ENCODE data around the gene SLC16A1.
"Not testable (repeated sequence)": the region's sequence is repeated elsewhere in the genome, so short reads cannot be mapped to it uniquely, and the experiment has no call there.

The SLC16A1 gene

DNA sequence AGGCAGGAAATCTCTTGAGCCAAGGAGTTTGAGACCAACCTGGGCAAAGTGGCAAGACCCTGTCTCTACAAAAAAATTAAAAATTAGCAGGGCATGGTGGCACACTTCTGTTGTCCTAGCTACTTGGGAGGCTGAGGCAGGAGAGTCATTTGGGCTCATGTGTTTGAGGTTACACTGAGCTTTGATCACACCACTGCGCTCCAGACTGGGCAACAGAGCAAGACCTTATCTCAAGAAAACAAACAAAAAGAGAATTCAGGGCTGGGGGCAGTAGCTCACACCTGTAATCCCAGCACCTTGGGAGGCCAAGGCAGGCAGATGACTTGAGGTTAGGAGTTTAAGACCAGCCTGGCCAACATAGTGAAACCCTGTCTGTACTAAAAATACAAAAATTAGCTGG is 17.8 kb upstream of the SLC16A1 start:
- DNase-seq (ENCODE audit: low spot score): no peak

DNA sequence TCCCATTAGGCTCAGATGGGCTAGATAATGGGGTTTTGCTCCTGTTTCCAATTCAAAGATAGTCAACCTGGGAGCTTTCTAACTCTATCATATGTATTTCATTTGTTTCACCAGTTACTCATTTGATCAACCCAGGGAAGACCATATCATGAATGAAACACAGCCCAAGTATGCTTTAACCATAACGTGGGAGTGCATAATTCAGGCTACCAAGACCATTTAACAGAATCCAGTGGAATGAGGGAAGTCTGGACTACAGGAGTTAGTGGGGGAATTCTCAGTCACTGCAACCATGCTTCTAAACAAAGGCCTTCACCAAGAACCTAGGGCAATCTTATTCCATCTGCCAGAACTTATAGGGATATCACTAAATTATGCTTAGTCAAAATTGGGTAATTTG is 15.0 kb upstream of the SLC16A1 start:
- no peak for DNase-seq (ENCODE audit: low spot score)

DNA sequence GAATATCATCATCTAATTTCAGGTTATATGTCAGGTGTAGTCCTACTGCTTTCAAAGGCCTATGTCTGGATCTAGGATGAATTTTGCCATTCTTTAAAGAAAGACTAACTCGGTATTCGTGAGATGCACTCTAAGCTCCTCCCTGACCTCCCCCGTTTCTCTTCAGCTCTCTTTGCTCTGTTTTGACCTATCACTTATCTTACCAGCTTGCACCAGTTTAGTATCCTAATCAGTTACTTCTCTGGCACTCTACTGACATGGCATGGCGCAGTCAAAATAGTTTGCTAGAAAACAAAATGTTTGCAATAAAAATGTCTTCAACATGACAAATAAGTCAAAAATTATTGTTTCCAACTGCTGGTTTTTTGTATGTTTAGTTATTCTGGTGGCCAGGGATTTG is 8.4 kb upstream of the SLC16A1 start:
- no peak for DNase-seq (ENCODE audit: low spot score)

DNA sequence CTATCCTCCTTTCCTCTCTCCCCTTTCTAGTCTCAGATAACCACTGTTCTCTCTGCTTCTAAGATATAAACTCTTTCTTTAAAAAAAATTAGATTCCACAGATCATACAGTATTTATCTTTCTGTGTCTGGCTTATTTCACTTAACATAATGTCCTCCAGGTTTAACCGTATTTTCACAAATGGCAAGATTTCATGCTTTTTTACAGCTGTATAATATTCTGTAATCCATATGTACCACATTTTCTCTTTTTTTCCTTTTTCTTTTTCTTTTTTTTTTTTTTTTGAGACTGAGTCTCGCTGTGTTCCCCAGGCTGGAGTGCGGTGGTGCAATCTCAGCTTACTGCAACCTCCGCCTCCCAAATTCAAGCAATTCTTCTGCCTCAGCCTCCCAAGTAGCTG is 5.1 kb upstream of the SLC16A1 start:
- no peak for DNase-seq (ENCODE audit: low spot score)

DNA sequence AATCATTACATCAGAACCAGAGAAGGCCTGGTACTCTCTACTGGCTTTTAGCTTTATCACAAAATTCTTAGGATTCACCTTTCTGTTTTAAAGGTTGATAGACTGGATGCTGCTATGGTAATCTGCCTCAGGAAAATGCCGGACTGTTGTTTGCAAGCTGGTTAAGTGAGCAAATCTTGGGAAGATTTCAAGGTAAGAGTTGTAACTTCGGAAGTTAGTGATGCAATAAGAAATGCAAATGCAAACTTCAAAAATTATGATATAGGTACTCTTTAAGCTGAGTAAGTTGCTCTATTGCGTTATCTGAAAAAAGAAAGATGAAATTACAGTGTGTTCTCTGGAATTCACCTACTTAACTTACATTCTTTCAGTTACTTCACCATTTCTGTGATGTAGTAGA is 4.4 kb upstream of the SLC16A1 start:
- DNase-seq (ENCODE audit: low spot score): no peak

DNA sequence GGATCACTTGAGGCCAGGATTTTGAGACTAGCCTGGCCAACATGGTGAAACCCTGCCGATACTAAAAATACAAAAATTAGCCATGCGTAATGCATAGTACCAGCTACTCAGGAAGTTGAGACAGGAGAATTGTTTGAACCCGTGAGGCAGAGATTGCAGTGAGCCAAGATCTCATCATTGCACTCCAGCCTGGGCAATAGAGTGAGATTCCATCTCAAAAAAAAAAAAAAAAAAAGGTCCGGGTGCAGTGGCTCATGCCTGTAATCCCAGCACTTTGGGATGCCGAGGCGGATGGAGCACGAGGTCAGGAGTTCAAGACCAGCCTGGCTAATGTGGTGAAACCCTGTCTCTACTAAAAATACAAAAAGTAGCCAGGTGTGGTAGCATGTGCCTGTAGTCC is 2.2 kb upstream of the SLC16A1 start:
- DNase-seq (ENCODE audit: low spot score): not testable (repeated sequence)

DNA sequence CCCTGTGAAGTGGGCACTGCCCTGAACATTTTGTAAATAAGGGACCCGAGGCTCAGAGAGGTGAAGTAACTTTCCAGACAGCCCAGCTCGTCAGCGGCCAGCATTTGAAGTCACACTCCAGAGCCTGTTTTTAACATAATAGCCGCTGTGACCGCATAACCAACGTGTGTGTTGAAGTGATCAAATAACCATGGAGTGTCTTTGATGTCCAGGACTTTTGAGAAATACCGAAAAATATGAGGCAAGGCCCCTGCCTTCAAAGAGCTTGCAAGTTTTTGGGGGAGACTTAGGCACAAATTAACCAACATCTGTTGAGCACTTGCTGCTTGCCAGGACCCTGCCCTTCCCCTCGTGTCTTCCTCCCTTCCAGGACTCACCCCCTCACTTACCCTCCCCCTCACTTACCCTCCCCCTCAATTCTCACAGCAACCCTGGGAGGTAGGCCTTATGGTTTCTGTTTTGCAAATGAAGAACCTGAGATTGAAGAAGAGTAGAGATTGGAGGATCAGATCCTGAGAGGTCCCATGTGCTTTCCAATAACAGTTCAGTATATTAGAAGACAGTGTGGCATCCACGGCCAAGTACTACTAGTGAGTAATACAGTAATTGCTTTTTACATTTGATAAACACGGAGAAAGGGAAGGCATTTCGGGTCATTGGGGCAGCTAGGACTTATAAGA is 1.3 kb upstream of the SLC16A1 start:
- DNase-seq (ENCODE audit: low spot score): peak; percentile 74

DNA sequence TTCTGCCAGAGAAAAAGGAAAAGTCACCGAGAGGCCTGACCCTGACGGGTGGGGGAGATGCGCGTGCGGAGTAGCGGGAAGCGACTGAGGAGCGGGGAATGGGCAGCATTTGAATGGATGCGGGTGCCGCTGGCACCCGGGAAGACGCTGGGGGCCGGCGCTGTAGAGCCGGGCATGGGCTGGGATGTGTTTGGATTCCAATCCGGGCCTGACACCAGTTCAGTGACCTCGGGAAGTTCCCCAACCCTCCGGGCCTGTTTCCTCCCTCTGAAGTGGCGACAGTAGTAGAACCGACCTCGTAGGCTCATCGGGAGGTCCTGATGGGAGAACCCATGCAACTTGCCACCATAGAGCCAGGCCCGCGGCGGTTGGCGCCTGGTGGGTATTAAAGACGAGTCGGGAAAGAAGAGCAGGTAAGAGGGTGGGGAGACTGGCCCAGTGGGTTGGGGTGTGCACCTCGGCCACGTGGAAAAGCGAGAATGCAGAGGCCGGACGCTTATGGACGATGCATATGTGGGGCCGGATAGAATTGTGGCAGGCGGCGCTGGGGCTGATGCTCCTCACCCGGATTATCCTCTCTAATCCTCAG is 642 bp upstream of the SLC16A1 start:
- no peak for DNase-seq (ENCODE audit: low spot score)

DNA sequence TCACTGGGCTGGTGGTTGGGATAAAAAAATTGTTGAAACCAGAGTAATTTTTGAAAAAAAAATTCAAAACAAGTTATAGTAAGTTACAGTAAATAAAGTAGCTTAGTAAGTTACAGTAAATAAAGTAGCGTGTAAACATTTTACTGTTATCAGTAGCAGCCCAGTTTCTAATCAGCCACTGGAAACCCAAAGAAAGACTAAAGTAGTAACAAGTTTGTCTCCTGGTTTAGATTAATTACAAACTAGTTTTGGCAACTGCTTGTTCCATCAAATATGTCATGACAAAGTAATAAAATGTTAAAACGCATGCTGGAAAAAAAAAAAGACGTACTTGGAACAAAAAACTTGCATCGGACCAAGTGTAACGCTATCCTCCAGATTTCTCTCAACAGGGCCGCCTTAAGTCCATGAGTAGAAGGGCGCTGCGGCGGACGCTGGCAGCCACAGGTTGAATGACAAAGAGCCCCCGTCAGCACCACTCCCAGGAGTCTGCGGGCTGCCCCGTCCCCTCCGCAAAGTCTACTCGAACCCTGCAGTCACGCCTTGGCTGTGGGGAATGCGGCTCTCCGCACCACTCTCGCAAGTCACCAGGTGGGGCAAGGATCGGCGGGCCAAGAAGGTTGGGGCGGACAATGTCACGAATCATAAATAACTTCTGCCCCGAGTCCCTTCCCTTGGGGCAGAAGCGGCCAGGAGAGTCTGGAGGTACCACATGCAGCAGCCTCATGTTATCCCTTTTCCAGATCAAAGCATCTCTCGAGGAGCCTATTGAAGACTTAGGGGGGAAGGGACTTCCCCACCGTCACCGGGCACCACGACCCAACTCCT is 837 bp downstream of the SLC16A1 start:
- peak; percentile 82 for DNase-seq (ENCODE audit: low spot score)

DNA sequence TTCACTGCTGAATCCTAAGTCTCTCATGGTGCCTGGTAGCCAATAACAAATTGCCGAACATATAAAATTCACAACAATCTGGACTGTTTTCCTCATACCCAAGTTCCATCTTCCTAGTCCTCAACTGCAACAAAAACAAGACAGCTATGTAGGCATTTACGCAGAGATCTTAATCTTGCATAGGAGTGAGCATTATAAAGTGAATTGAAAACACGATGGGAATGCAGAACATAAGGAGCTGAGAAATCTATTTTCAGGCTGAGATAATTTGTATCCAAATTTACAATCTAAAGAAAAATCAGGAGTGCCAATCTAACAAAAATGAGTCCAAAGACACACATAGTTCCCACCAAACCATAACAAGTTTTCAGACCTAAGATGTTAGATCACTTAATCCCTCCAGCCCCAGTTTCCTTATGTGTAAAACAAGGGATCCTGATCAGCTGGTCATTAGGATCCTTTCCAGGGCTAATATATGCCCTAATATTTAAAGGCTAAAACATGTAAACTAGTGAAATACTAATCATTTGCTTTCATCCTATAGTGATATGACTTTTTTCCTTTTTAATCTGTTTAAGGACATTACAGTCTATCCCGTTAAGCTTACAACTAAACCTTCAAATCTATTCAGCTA is 1.9 kb downstream of the SLC16A1 start:
- DNase-seq (ENCODE audit: low spot score): no peak

DNA sequence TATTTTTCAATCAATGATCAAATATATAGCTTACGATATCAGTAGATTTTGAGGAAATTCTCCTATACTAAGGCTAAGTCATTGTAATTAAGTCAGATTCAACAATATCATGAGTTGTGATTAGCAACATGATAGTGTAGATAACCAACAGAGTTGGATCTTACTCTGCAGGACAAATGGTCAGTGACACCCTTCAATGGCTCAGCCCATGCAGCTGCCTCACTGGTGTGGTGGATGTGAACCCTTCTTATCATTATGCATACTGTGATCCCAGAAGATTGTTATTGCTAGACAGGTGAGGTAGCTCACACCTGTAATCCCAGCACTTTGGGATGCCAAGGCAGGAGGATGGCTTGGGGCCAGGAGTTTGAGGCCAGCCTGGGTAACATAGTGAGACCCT is 5.6 kb downstream of the SLC16A1 start:
- no peak for DNase-seq (ENCODE audit: low spot score)

DNA sequence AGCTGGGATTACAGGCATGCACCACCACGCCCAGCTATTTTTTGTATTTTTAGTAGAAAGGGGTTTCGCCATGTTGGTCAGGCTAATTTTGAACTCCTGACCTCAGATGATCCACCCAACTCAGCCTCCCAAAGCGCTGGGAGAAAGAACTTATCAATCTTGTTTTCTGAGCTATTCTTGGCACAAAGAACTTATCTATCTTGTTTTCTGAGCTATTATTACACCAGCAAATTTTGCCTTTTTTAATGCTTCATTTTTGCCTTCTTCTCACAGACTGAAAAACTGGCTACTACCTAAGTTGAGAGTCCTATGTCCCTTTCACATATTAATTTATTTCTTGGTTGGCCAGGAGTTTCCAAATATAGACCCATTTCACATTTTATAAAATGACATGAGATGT is 9.3 kb downstream of the SLC16A1 start:
- no peak for DNase-seq (ENCODE audit: low spot score)

DNA sequence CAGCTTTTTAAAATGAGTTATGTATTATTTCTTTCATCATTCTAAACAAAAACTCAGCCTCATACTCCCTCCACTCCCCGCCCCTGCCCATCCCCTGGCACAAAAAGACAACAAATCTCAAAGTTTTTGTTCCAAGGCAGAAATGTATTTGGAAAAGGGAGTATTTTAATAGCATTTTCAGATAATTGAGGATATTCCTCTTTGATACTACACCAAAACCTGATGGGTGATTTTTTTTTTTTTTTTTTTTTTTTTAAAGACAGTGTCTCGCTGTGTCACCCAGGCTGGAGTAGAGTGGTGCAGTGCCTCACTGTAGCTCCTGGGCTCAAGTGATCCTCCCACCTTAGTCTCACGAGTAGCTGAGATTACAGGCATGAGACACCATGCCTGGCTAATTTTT is 16.2 kb downstream of the SLC16A1 start:
- no peak for DNase-seq (ENCODE audit: low spot score)

DNA sequence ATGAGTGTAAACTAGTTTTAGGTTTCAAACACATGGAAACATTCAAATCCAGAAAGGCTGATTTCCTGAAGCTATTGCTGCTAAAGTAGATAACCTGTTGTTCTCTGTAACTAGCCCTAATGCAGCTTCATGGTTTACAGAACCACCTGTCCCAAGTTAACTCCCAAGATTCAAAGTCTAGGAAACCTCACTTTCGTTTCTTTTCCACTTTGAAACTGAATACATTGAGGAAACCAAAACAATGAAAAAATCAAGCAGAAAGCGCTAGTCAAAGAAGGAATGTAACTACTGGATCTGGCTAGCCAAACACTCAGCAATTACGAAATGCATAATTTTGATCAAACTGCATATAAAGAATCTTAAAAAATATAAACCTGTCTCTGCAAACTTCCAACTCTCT is 17.8 kb downstream of the SLC16A1 start:
- DNase-seq (ENCODE audit: low spot score): no peak

DNA sequence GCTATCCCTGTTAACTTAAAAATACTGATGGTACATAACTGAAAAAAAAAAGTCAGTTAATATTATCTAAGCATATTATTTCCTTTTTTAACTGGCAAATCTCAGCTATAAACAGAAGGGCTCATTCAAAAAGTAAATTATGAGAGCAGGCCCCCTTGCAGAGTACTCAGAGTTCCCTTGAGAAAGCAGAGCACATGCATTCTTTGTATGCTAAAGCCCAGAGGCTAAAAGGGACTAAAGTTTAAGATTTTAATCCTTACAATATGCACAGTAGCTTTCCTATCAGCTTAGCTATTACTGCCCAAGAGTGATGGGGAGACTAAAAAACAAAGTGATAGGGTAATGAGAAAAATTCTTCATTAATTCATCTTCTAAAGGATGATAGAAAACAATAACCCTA is 18.5 kb downstream of the SLC16A1 start:
- DNase-seq (ENCODE audit: low spot score): no peak

DNA sequence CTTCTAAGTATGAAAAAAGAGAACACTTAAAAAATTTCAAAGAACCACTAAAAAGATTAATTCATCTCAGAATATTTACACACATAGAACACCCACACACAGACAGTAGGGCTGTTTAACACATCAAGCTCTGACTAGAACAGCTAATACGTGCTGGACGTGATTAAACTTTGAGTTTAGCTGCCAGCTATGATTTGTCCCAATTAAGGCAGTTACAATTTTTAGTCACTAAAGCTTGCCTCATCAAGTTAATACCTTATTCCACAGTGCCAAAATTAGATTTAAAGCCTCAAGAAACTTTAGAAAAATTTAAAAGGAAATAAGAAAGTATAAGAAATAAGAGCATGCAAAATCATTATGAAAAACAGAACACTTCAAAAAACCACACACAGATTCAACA is 18.9 kb downstream of the SLC16A1 start:
- no peak for DNase-seq (ENCODE audit: low spot score)

DNA sequence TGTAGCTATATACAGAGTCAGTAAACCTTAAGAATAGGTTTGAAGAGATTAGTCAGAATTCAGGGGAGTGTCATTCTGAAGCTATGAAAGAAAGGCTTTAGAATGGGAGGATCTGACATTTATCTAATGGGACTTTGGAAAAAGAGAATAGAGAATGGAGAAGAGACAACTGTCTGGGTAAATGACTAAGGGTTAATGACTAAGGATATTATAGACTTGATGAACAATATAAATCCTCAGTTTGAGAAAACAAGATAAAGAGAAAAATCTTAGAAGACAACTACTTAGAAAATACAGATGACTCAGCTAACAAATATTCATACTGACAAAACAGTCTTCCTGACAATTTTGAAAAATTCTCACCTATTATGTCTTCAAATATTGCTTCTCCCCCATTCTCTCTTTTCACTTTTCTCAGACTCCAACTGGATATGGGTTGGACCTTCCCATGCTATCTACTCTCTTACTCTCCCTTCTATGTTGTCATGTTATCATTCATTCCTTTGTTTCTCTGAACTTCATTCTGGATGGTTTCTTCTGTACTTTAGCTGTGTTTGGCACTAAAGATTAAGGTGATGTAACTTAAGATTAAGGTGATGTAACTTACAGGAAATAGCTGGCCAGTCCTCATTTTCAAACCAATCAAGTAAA is 20.4 kb downstream of the SLC16A1 start:
- DNase-seq (ENCODE audit: low spot score): no peak

DNA sequence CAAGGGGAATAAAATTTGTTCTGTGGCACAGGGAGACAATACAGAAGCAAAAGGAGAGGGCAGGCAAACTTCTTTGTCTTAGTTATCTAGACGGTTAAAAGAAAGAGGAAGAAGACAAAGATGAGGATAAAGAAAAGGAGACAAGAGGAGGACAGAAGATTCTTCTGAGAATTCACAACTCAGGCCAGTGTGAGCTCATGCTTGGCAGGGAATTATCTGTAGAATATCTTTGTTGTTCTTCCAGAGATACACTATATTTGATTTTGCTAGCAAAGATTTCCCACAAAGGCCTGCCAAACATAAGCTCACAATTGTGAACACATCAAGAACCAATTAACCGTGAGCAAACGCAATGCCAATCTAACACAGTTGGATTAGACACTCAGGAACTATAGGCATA is 21.4 kb downstream of the SLC16A1 start:
- no peak for DNase-seq (ENCODE audit: low spot score)

DNA sequence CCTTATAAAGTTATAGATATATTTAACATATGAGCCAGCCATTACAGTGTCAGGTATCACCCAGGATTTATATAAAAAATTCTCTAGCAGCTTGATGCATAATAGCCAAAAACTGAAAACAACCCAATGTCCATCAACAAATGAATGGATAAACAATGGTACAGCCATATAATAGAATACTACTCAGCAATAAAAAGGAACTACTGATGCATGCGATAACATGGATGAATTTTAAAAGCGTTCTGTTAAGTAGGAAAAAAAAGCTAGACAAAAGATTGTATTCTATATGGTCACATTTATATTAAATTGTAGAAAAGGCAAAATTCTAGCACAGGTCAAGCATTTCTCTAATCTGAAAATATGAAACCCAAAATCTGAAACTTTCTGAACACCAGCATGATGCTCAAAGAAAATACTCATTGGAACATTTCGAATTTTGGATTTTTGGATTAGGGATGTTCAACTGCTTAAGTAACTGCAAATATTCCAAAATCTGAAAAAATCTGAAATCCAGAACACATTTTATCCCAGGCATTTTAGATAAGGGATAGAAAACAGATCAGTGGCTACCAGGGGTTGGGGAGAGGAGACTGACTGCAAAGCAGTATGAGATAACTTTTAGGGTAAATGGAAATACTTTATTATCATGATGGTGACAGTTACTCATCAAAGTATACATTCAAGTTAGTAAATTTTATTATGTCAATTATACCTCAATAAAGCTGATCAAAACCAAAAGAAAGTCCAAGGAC is 22.0 kb downstream of the SLC16A1 start:
- DNase-seq (ENCODE audit: low spot score): no peak

DNA sequence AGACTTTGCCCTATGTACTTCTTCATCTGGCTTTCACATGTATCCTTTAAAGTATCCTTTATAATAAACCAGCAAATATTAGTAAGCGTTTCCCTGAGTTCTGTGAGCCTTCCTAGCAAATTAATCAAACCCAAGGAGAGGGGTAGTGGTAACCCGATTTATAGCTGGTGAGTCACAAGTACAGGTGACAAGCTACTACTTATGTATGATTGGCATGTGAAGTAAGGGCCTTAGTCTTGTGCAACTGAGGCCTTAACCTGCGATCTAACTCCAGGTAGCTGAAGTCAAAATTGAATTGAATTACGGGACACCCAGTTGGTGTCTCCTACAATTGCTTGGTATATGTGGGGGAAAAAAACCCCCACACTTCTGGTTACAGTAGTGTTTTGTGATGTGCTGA is 26.0 kb downstream of the SLC16A1 start:
- DNase-seq (ENCODE audit: low spot score): no peak

DNA sequence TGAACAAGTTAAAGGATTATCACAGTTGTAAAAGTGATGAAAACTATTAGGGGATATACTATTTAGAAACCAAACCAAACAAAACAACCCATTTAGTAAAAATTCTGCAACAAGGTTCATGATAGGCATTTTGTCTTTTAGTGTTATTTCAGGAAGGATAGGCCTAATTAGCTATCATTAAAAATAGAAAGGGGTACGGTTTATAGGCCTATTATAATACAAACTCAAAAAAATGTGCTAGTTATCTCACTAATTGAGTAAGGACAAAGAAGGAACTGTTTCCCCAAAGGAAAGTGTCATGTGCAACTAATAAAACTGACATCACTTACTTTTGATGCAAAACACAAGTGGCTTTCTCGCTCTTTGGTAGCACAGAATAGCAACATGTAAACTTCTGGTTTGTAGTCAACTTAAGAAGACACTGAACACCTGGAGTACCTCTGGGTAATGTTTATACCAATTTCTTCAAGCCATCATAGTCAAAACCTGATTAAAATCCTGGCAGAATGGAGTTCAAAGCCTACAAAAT is 28.5 kb downstream of the SLC16A1 start:
- DNase-seq (ENCODE audit: low spot score): no peak
